HepG2 (cell line): ENCODE measurements around the gene PRPSAP1. TPM values are rescaled to one million over a fixed set of nuclear protein-coding genes. Genes with fewer than 3 reads are reported as not detected.

ENCODE experiments used
- AHDC1 ChIP-seq: sonication (generic); formaldehyde crosslinking; IDR thresholded peaks from 2 replicates; pipeline ENCODE4 v1.5.1; 2020; ENCODE audit warnings: mild to moderate bottlenecking, missing genetic modification reagents, borderline replicate concordance
- ASH2L ChIP-seq: fragments of 300-600, 200-600 bp; sonication (generic); IDR thresholded peaks from 2 replicates; pipeline ENCODE4 v1.7.0; 2017; ENCODE audit warnings: low read depth, mild to moderate bottlenecking, moderate library complexity, mixed read lengths, low read length; ENCODE audit not compliant: insufficient read length
- EED ChIP-seq: sonication (generic); formaldehyde crosslinking; IDR thresholded peaks from 2 replicates; pipeline ENCODE4 v1.5.0; 2020; ENCODE audit warnings: mild to moderate bottlenecking, missing genetic modification reagents
- GATAD2A ChIP-seq: IDR thresholded peaks from 2 replicates; pipeline ENCODE4 v1.6.1; 2016
- ZC3H13 ChIP-seq: sonication (generic); formaldehyde crosslinking; IDR thresholded peaks from 2 replicates; pipeline ENCODE4 v1.8.1; 2023; ENCODE audit warnings: mild to moderate bottlenecking, missing genetic modification reagents, moderate library complexity
- ZIK1 ChIP-seq: sonication (generic); formaldehyde crosslinking; IDR thresholded peaks from 2 replicates; pipeline ENCODE4 v1.5.0; 2020; ENCODE audit warnings: mild to moderate bottlenecking, low read depth, missing genetic modification reagents, borderline replicate concordance
- ZNF276 ChIP-seq: sonication (generic); formaldehyde crosslinking; IDR thresholded peaks from 2 replicates; pipeline ENCODE4 v1.4.0; 2020; ENCODE audit warnings: mild to moderate bottlenecking, low read depth, missing genetic modification reagents
- ZNF7 ChIP-seq: IDR thresholded peaks from 2 replicates; pipeline ENCODE4 v1.6.1; 2016; ENCODE audit warnings: missing biosample characterization, missing genetic modification reagents
- ZNF883 ChIP-seq: sonication (generic); formaldehyde crosslinking; IDR thresholded peaks from 2 replicates; pipeline ENCODE4 v1.5.1; 2020; ENCODE audit warnings: mild to moderate bottlenecking, missing genetic modification reagents; ENCODE audit errors: not compliant biosample characterization
- polyA plus RNA-seq, 8 experiments: library from polyadenylated mRNA; depleted of rRNA in 3 of 8; stranded (reverse) in 7 of 8; unstranded in 1 of 8; fragments of >200 nt; fragmentation: Illumina TruSeq in 4 of 8; extraction: Trizol in 4 of 8; gene quantifications; 2 replicates each; pipeline versions ENCODE4 v1.2.1 to v1.2.3, GENCODE V29; 2011 to 2016; ENCODE audit warnings: low read depth in 4 of 8, missing spikeins in 1 of 8, mixed read lengths in 1 of 8; ENCODE audit not compliant: insufficient read depth in 1 of 8
- total RNA-seq, 5 experiments: library from RNA; depleted of rRNA; stranded (reverse); fragments of >200 nt; fragmentation: Illumina TruSeq; extraction: Trizol; gene quantifications; 2 replicates each; pipeline ENCODE4 v1.2.3, GENCODE V29; 2016; ENCODE audit warnings: low read depth in 1 of 5
- TF ChIP-seq, protein P1 (sequence below): sonication (generic); formaldehyde crosslinking; IDR thresholded peaks from 2 replicates; pipeline ENCODE4 v1.9.0; 2021; ENCODE audit warnings: missing genetic modification reagents, mild to moderate bottlenecking, borderline replicate concordance
- TF ChIP-seq, protein P2 (sequence below): sonication (generic); formaldehyde crosslinking; IDR thresholded peaks from 2 replicates; pipeline ENCODE4 v1.8.0; 2022; ENCODE audit warnings: missing genetic modification reagents, low read depth, mild to moderate bottlenecking, borderline replicate concordance
- TF ChIP-seq, protein P3 (sequence below): sonication (generic); formaldehyde crosslinking; IDR thresholded peaks from 2 replicates; pipeline ENCODE4 v1.4.0; 2020; ENCODE audit warnings: missing genetic modification reagents, mild to moderate bottlenecking, borderline replicate concordance

The PRPSAP1 gene
- total and polyA plus RNA-seq, 2 of the 13 experiments (the other 11 are each of a cell fraction or from before 2014, with no cell fraction given) = 91.1 to 314 TPM

DNA sequence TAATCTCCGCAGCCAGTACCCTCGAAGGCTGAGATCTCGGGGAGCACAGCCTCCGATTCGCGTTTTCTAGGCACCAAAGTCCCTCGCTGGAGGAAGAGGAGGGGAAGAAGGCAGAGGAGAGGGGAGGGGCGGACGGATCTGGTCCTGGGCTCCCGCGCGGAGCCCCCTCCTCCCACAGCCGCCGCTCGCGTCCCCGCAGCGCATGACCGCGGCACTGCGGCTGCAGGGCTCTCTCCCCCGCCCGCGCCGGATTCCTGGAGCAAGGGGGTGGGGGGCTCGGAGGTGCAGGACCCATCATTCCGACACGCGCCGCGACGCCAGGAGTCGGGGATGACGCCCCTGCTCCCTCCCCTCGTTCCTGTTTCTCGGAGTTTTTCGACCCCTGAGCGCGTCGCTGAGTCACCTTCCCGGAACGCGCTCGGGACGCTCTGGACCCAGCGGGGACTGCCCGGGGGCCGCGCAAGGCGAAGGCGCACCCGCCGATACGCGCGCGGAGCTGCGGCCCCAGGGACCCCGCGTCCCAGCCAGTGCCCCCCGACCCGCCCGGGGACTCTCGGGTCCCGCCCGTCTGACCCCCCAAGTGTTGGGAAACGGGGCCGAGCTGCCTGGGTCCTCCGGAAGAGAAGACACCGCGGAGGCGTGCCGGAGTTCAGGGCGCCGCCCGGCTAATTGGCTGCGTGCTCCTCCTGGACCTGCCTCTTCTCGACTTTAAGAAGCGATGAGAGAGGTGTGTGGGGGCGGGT lies 29.3 kb upstream of the PRPSAP1 start (continued):
- TF ChIP-seq, protein P1, sequence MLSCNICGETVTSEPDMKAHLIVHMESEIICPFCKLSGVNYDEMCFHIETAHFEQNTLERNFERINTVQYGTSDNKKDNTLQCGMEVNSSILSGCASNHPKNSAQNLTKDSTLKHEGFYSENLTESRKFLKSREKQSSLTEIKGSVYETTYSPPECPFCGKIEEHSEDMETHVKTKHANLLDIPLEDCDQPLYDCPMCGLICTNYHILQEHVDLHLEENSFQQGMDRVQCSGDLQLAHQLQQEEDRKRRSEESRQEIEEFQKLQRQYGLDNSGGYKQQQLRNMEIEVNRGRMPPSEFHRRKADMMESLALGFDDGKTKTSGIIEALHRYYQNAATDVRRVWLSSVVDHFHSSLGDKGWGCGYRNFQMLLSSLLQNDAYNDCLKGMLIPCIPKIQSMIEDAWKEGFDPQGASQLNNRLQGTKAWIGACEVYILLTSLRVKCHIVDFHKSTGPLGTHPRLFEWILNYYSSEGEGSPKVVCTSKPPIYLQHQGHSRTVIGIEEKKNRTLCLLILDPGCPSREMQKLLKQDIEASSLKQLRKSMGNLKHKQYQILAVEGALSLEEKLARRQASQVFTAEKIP = no peak
- peak; percentile 83 for TF ChIP-seq ZC3H13 (CRISPR knock-in tag)
- TF ChIP-seq ZIK1 (CRISPR knock-in tag) = peak; percentile 73; the same call in 1 of the 2 replicates
- TF ChIP-seq ZNF883 = peak; percentile 47
- TF ChIP-seq GATAD2A (CRISPR knock-in tag) = no peak; the same call in 1 of the 2 replicates
- no peak for TF ChIP-seq ASH2L
- TF ChIP-seq EED = peak; percentile 6; the same call in 1 of the 2 replicates
- TF ChIP-seq, protein P2, sequence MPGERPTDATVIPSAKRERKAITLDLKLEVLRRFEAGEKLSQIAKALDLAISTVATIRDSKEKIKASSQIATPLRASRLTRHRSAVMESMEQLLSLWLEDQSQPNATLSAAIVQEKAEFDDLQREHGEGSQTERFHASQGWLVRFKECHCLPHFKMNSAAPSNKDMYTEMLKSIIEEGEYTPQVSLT = no peak; the same call in 1 of the 2 replicates
- TF ChIP-seq, protein P3, sequence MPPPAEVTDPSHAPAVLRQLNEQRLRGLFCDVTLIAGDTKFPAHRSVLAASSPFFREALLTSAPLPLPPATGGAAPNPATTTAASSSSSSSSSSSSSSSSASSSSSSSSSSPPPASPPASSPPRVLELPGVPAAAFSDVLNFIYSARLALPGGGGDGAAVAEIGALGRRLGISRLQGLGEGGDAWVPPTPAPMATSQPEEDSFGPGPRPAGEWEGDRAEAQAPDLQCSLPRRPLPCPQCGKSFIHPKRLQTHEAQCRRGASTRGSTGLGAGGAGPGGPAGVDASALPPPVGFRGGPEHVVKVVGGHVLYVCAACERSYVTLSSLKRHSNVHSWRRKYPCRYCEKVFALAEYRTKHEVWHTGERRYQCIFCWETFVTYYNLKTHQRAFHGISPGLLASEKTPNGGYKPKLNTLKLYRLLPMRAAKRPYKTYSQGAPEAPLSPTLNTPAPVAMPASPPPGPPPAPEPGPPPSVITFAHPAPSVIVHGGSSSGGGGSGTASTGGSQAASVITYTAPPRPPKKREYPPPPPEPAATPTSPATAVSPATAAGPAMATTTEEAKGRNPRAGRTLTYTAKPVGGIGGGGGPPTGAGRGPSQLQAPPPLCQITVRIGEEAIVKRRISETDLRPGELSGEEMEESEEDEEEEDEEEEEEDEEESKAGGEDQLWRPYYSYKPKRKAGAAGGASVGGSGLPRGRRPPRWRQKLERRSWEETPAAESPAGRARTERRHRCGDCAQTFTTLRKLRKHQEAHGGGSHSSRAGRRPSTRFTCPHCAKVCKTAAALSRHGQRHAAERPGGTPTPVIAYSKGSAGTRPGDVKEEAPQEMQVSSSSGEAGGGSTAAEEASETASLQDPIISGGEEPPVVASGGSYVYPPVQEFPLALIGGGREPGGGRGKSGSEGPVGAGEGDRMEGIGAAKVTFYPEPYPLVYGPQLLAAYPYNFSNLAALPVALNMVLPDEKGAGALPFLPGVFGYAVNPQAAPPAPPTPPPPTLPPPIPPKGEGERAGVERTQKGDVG = no peak
- no peak for TF ChIP-seq AHDC1
- TF ChIP-seq ZNF7 = no peak; the same call in 1 of the 2 replicates
- 0 out of 2 replicates have a peak, but pooled peaks have one; percentile 5 for TF ChIP-seq ZNF276 (CRISPR knock-in tag)
